Activated effector memory CD4-positive, alpha-beta T cell treated with anti-CD3 and anti-CD28 coated beads, Interleukin-2, amount 50 U/mL, for 16 hours (primary cell): ENCODE data around the gene CUBN.
"Not testable (repeated sequence)": the region's sequence is repeated elsewhere in the genome, so short reads cannot be mapped to it uniquely, and the experiment has no call there.

Experiments
- DNase-seq: peaks from one replicate; pipeline ENCODE4 v3.0.0-alpha.2; 2020

Gene CUBN

GRCh38 chr10:17140386-17140761, 10.8 kb upstream of the CUBN start:
- DNase-seq, result no peak

- DNase-seq, result no peak
Measured at GRCh38 chr10:17138460-17139042, 8.9 kb upstream of the CUBN start.

- no peak for DNase-seq
Measured at GRCh38 chr10:17134737-17135260, 5.2 kb upstream of the CUBN start.

GRCh38 chr10:17134282-17134681, 4.7 kb upstream of the CUBN start:
- DNase-seq, result no peak

GRCh38 chr10:17128261-17128660, 1.4 kb downstream of the CUBN start:
- no peak for DNase-seq

GRCh38 chr10:17126327-17126726, 3.3 kb downstream of the CUBN start:
- DNase-seq, result no peak

- no peak for DNase-seq
Measured at GRCh38 chr10:17125206-17125893, 4.3 kb downstream of the CUBN start.

GRCh38 chr10:17123961-17124360, 5.7 kb downstream of the CUBN start:
- no peak for DNase-seq

- DNase-seq, result no peak
Measured at GRCh38 chr10:17122726-17123661, 6.6 kb downstream of the CUBN start.

- DNase-seq, result no peak
Measured at GRCh38 chr10:17122052-17122451, 7.6 kb downstream of the CUBN start.

- no peak for DNase-seq
Measured at GRCh38 chr10:17120694-17121093, 8.9 kb downstream of the CUBN start.

GRCh38 chr10:17119845-17120244, 9.8 kb downstream of the CUBN start:
- DNase-seq, result no peak

- no peak for DNase-seq
Measured at GRCh38 chr10:17116193-17116592, 13.4 kb downstream of the CUBN start.

- DNase-seq, result no peak
Measured at GRCh38 chr10:17115683-17116082, 13.9 kb downstream of the CUBN start.

GRCh38 chr10:17114878-17115444, 14.7 kb downstream of the CUBN start:
- DNase-seq, result not testable (repeated sequence)

- no peak for DNase-seq
Measured at GRCh38 chr10:17113889-17114540, 15.6 kb downstream of the CUBN start.

GRCh38 chr10:17113346-17113745, 16.3 kb downstream of the CUBN start:
- DNase-seq, result no peak

- DNase-seq, result no peak
Measured at GRCh38 chr10:17112566-17112965, 17.0 kb downstream of the CUBN start.

GRCh38 chr10:17109475-17110207, 20.0 kb downstream of the CUBN start:
- no peak for DNase-seq

- no peak for DNase-seq
Measured at GRCh38 chr10:17109046-17109445, 20.6 kb downstream of the CUBN start.

GRCh38 chr10:17106991-17107390, 22.6 kb downstream of the CUBN start:
- DNase-seq, result no peak

- no peak for DNase-seq
Measured at GRCh38 chr10:17101910-17102266, 27.7 kb downstream of the CUBN start.
